T1000 (cell line): ENCODE results near the gene ABCA13.
"Not testable (repeated sequence)": the region's sequence is repeated elsewhere in the genome, so short reads cannot be mapped to it uniquely, and the experiment has no call there.

Source experiments
- DNase-seq: peaks from one replicate; lab custom pipeline; 2025; ENCODE audit warnings: mixed read lengths; lab: John Stamatoyannopoulos, UW

Gene ABCA13

GRCh38 chr7:48176356-48176893 is 5.2 kb downstream of the ABCA13 start:
- DNase-seq: peak; percentile 14

- no peak for DNase-seq
These were observed 6.0 kb downstream of the ABCA13 start for GRCh38 chr7:48177271-48177670.

DNA sequence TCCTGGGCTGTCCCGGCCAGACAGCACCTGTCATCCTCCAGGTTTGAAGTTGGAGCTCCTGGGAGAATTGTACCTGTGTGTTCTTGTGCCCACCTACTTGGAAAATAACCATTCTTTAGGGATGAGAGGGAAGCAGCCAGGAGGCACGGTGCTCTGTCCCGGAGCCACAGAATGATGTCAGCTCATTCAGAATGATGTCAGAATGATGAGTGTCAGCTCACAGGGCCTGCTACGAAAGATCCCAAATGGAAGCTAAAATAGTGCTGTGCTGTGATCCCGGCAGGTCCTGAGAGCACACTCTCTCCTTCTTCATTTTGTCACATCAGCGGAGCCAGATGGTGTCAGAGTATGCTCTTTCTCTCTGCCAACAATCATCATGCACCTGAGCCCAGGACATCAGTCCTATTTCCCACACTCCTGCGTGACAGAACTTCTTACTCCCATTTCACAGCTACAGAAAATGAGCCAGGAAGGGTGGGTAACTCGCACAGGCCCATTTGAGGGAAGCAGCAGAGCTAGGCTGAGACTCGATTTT is 8.3 kb downstream of the ABCA13 start:
- no peak for DNase-seq

DNA sequence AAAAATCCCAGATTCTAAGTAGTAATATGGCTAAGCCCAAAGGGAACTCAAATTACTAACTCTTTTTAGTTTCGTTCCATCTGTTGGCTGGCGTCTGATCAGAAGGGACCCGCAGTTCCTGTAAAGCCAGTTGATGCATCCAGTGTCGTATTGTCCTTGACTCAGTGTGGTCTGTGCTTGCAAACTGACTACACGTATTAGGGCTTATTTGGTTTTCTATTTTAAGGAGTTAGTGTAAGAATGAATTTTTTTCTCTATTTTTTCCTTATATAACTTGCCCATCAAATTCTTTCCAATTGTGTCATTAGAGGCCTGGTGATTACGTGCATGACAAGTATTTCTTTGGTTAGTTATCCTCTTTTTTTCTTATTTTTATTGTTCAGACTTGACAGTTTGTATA is 9.7 kb downstream of the ABCA13 start:
- no peak for DNase-seq

GRCh38 chr7:48182718-48183369 is 11.6 kb downstream of the ABCA13 start:
- DNase-seq: no peak

- no peak for DNase-seq
These were observed 12.1 kb downstream of the ABCA13 start for GRCh38 chr7:48183370-48183743.

DNA sequence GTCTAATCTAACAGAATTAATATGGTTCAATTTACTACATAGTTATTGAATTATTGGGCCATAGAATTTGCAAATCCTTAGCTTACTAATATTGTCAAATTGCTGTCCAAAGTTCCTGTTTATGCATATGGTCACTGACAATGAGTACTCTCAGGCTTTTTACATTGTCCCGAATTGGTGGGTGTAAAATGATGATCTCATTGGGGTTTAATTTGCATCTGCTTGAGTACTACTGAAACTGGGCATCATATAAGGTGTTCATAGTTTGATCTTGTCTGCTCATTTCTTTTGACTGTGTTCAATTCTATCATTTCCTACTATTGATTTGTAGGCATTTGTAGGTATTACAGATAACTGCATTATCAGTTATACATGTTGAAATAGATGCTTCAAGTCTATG is 12.7 kb downstream of the ABCA13 start:
- DNase-seq: no peak

- no peak for DNase-seq
These were observed 17.7 kb downstream of the ABCA13 start for GRCh38 chr7:48188776-48189520.

DNA sequence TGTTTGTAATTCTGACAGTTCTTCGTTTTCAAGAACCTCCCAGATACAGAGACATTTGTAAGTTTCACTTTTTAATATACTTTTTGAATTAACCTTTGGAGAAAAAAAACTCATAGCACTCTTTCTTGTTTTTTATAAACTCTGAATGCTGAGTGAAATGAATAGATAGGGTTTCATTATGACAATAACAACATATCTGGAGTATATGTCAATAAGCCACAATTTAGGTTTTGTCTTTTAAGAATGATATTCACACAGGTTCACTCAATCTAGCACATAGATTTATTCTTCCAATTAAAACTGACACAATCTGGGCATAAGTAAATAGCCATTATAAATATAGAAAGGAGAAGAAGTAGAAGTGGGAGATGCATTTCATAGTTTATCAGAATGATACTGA is 21.7 kb downstream of the ABCA13 start:
- DNase-seq: no peak

DNA sequence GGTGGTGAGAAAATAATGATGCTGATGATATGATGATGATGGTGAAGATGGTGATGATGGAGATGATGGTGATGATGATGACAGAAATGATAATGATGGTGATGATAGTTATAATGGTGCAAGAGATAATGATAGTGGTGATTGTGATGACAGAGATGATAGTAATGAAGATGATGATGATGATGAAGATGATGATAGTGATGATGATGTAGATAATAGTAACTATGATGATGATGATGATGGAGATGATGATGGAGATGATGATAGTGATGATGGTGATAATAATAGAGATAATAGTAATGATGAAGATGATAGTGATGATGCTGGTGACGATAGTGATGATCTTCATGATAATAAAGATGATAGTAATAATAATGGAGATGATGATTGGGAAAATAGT is 22.2 kb downstream of the ABCA13 start:
- no peak for DNase-seq

- not testable (repeated sequence) for DNase-seq
These were observed 29.8 kb downstream of the ABCA13 start for GRCh38 chr7:48200946-48201589.

GRCh38 chr7:48202916-48203315 is 31.7 kb downstream of the ABCA13 start:
- DNase-seq: not testable (repeated sequence)

DNA sequence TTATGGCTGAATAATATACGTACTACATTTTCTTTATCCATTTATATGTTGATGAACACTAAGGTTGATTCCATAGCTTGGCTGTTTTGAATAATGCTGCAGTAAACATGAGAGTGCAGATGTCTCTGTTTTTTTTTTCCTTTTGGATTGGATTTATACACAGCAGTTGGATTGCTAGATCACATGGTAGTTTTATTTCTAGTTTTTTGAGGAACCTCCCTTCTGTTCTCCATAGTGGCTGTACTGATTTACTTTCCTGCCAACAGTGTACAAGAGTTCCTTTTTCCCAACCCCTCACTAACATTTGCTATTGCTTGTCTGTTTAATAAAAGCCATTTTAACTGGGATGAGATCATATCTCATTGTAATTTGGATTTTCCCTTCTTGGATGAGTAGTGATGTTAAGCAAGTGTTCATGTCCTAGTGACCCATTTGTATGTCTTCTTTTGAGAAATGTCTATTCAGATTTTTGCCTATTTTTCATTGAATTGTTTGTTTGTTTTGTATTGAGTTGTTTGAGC is 36.0 kb downstream of the ABCA13 start:
- DNase-seq: no peak

DNA sequence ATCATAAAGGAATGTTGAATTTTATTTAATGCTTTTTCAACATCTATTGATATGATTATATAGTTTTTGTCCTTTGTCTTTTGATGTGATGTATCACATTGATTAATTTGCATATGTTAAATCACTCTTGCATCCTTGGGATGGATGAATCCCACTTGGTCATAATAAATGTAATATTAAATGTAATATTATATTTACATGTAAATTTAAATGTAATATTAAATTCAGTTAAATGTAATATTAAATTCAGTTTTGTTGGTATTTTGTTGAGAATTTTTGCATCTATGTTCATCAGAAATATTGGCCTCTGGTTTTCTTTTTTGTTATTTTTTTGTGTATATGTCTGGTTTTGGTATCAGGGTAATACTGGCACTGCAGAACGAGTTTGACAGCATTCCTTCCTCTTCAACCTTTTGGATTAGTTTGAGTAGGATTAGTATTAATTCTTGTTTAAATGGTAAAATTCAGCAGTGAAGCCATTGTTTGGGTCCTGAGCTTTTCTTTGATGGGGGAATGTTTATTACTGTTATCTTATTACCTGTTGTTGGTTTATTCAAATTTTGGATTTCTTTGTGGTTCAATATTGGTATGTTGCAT is 37.8 kb downstream of the ABCA13 start:
- DNase-seq: no peak

DNA sequence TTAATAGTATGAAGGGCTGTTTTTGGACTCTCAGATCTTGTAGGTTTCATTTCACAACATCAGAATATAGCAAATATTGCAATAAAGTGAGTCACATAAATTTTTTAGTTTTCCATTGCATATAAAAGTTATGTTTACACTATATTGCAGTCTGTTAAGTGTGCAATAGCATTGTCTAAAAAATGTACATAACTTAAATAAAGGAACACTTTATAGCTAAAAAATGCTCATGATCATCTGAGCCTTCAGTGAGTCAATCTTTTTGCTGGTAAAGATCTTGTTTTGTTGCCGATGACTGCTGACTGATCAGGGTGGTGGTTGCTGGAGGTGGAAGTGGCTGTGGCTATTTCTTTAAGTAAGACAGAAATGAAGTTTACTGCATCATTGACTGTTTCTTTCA is 42.0 kb downstream of the ABCA13 start:
- DNase-seq: no peak

GRCh38 chr7:48217266-48217665 is 46.0 kb downstream of the ABCA13 start:
- DNase-seq: no peak

GRCh38 chr7:48217753-48218152 is 46.5 kb downstream of the ABCA13 start:
- no peak for DNase-seq

DNA sequence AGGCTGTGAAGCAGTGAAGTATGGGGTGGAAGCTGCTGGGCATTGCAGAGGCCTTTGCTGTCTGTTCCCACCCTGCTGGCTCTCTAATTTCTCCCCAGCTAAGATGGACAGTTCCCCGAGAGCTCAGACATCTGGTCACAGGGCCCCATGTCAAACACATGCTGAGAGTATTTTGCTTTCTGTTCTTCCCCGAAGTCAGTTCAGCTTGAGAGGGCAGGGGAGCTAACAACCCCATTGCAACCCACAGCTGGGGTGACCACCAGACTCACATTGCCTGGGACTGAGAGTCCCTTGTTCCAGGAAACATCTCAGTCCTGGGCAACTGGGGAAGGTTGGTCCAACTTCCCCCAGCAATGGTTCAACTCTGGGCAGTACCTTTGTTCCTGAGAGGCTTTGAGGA is 52.8 kb downstream of the ABCA13 start:
- no peak for DNase-seq

GRCh38 chr7:48225101-48225500 is 53.8 kb downstream of the ABCA13 start:
- DNase-seq: no peak

DNA sequence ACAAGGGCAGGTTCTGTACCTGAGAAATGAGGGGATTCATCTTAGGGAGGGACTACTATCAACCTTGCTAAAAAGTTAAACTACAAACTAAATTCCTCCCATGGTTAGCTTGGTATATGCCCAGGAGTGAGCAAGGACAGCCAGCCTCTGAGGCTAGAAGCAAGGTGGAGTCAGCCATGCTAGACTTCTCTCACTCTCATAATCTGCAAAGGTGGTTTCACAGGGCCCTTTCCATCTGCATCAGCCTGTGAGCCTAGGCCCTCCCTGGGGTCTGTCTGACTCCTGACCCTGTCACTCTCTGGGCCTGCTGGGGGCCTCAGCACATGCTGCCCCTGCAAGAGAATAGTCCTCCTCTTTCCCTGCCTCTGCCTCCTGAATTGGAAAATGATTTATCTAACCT is 66.1 kb downstream of the ABCA13 start:
- no peak for DNase-seq

GRCh38 chr7:48242846-48243245 is 71.6 kb downstream of the ABCA13 start:
- no peak for DNase-seq

DNA sequence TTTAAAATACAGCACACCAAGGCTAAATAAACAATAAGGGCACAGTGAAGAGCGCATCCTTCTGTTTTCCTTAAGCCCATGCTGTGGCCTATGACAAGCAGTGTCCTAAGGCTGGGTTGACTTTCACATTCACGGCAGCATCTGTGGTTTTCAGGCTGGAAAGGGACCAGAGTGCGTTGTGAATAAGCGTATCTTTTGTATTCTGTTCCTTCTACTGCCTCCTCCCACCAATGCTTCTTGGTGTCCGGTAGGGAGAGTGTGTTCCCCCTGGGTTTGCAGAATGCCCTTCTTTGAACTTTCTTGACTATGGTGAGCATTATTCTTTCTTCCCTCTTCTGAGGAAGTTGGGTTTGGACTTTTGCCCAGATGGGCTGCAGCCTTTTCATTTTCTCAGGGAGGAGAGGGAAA is 73.6 kb downstream of the ABCA13 start:
- DNase-seq: no peak
